T-helper 2 cell treated with Interferon-gamma antibody and Interleukin-4, amounts not matched to agents 5 μg/mL and 100 μg/mL, for 36 hours (primary cell): ENCODE results near the gene TBC1D10B.
"Not testable (repeated sequence)": the region's sequence is repeated elsewhere in the genome, so short reads cannot be mapped to it uniquely, and the experiment has no call there.

Source experiments
- DNase-seq: peaks from one replicate; pipeline ENCODE4 v3.0.0; 2021; ENCODE audit warnings: low spot score
- H3K27ac Mint-ChIP-seq: one replicate; pipeline ENCODE4 v1.8.0; 2021; ENCODE audit warnings: mild to moderate bottlenecking, mixed read lengths
- H3K27me3 Mint-ChIP-seq: one replicate; pipeline ENCODE4 v1.8.0; 2021; ENCODE audit warnings: low read depth, mixed read lengths
- H3K36me3 Mint-ChIP-seq: one replicate; pipeline ENCODE4 v1.8.0; 2021; ENCODE audit warnings: low read depth, mixed read lengths
- H3K4me1 Mint-ChIP-seq: one replicate; pipeline ENCODE4 v1.8.0; 2021; ENCODE audit warnings: low read depth, mixed read lengths
- H3K4me3 Mint-ChIP-seq: one replicate; pipeline ENCODE4 v1.8.0; 2022; ENCODE audit warnings: mild to moderate bottlenecking, moderate library complexity, mixed read lengths
- H3K9me3 Mint-ChIP-seq: one replicate; pipeline ENCODE4 v1.8.0; 2021; ENCODE audit warnings: mixed read lengths

Gene TBC1D10B

GRCh38 chr16:30349675-30350074 is 20.6 kb downstream of the TBC1D10B start:
- H3K9me3 Mint-ChIP-seq, result no peaks in the 10 kb centered on the region
- DNase-seq, result no peak
- H3K4me1 Mint-ChIP-seq, result peaks cover 19% of the 10 kb centered on the region
- peaks cover 43% of the 10 kb centered on the region for H3K36me3 Mint-ChIP-seq
- H3K27ac Mint-ChIP-seq, result peak overlapping the region; percentile 6
- no peak overlapping the region for H3K4me3 Mint-ChIP-seq
- no peaks in the 10 kb centered on the region for H3K27me3 Mint-ChIP-seq

GRCh38 chr16:30348929-30349328 is 21.4 kb downstream of the TBC1D10B start:
- no peak for DNase-seq
- Mint-ChIP-seq H3K4me1 (peaks cover 15% of the 10 kb centered on the region), H3K27ac (no peak overlapping the region)

GRCh38 chr16:30348113-30348512 is 22.2 kb downstream of the TBC1D10B start:
- Mint-ChIP-seq H3K9me3 (no peaks in the 10 kb centered on the region), H3K4me1 (peaks cover 15% of the 10 kb centered on the region), H3K27ac (no peak overlapping the region), H3K36me3 (peaks cover 29% of the 10 kb centered on the region), H3K27me3 (no peaks in the 10 kb centered on the region), H3K4me3 (no peak overlapping the region)
- no peak for DNase-seq

More at GRCh38 chr16:30348929-30349328, 21.4 kb downstream of the TBC1D10B start:
- H3K4me3 Mint-ChIP-seq, result no peak overlapping the region
- H3K27me3 Mint-ChIP-seq, result no peaks in the 10 kb centered on the region
- no peaks in the 10 kb centered on the region for H3K9me3 Mint-ChIP-seq
- H3K36me3 Mint-ChIP-seq, result peaks cover 36% of the 10 kb centered on the region

GRCh38 chr16:30346286-30346685 is 24.0 kb downstream of the TBC1D10B start:
- Mint-ChIP-seq H3K27ac (no peak overlapping the region), H3K4me1 (peaks cover 8% of the 10 kb centered on the region), H3K36me3 (peaks cover 14% of the 10 kb centered on the region), H3K27me3 (no peaks in the 10 kb centered on the region), H3K4me3 (no peak overlapping the region), H3K9me3 (no peaks in the 10 kb centered on the region)
- DNase-seq, result no peak

- H3K4me3 Mint-ChIP-seq, H3K9me3 Mint-ChIP-seq, DNase-seq, H3K36me3 Mint-ChIP-seq, H3K4me1 Mint-ChIP-seq, H3K27me3 Mint-ChIP-seq, H3K27ac Mint-ChIP-seq: not testable (repeated sequence)
Observed at GRCh38 chr16:30343491-30343820, 26.8 kb downstream of the TBC1D10B start.

- Mint-ChIP-seq H3K36me3 (no peaks in the 10 kb centered on the region), H3K9me3 (no peaks in the 10 kb centered on the region), H3K4me1 (peaks cover 5% of the 10 kb centered on the region), H3K27ac (no peak overlapping the region), H3K27me3 (no peaks in the 10 kb centered on the region), H3K4me3 (no peak overlapping the region)
- DNase-seq, result no peak
Observed at GRCh38 chr16:30342751-30343490, 27.4 kb downstream of the TBC1D10B start.

- not testable (repeated sequence) for H3K27me3 Mint-ChIP-seq
Observed at GRCh38 chr16:30341971-30342370, 28.3 kb downstream of the TBC1D10B start.

GRCh38 chr16:30340621-30341020 is 29.7 kb downstream of the TBC1D10B start:
- no peaks in the 10 kb centered on the region for H3K9me3 Mint-ChIP-seq
- peaks cover 14% of the 10 kb centered on the region for H3K4me1 Mint-ChIP-seq
- no peak overlapping the region for H3K27ac Mint-ChIP-seq
- no peaks in the 10 kb centered on the region for H3K27me3 Mint-ChIP-seq
- no peaks in the 10 kb centered on the region for H3K36me3 Mint-ChIP-seq
- no peak for DNase-seq
- no peak overlapping the region for H3K4me3 Mint-ChIP-seq

More at GRCh38 chr16:30341971-30342370, 28.3 kb downstream of the TBC1D10B start:
- H3K9me3 Mint-ChIP-seq, H3K4me3 Mint-ChIP-seq, H3K4me1 Mint-ChIP-seq, H3K27ac Mint-ChIP-seq, DNase-seq, H3K36me3 Mint-ChIP-seq: not testable (repeated sequence)

- H3K4me1 Mint-ChIP-seq, result peaks cover 14% of the 10 kb centered on the region
- not testable (repeated sequence) for H3K27ac Mint-ChIP-seq, H3K36me3 Mint-ChIP-seq, H3K4me3 Mint-ChIP-seq, DNase-seq, H3K27me3 Mint-ChIP-seq, H3K9me3 Mint-ChIP-seq
Observed at GRCh38 chr16:30338715-30339114, 31.6 kb downstream of the TBC1D10B start.

- not testable (repeated sequence) for H3K4me3 Mint-ChIP-seq, H3K27ac Mint-ChIP-seq, DNase-seq, H3K36me3 Mint-ChIP-seq, H3K27me3 Mint-ChIP-seq, H3K9me3 Mint-ChIP-seq
- H3K4me1 Mint-ChIP-seq, result peaks cover 14% of the 10 kb centered on the region
Observed at GRCh38 chr16:30337964-30338357, 32.3 kb downstream of the TBC1D10B start.

- no peaks in the 10 kb centered on the region for H3K9me3 Mint-ChIP-seq
Observed at GRCh38 chr16:30335598-30336474, 34.5 kb downstream of the TBC1D10B start.

GRCh38 chr16:30335028-30335597 is 35.2 kb downstream of the TBC1D10B start:
- Mint-ChIP-seq H3K4me3 (peak overlapping the region; percentile 85), H3K4me1 (peaks cover 14% of the 10 kb centered on the region), H3K27ac (peak overlapping the region; percentile 86)
- DNase-seq, result peak; percentile 83
- H3K36me3 Mint-ChIP-seq, H3K9me3 Mint-ChIP-seq, H3K27me3 Mint-ChIP-seq: not testable (repeated sequence)

More at GRCh38 chr16:30335598-30336474, 34.5 kb downstream of the TBC1D10B start:
- Mint-ChIP-seq H3K27ac (peak overlapping the region; percentile 79), H3K36me3 (no peaks in the 10 kb centered on the region), H3K4me3 (peak overlapping the region; percentile 85), H3K27me3 (no peaks in the 10 kb centered on the region), H3K4me1 (peaks cover 14% of the 10 kb centered on the region)
- peak; percentile 28 for DNase-seq

- not testable (repeated sequence) for H3K27me3 Mint-ChIP-seq, H3K9me3 Mint-ChIP-seq, H3K36me3 Mint-ChIP-seq
- peak; percentile 86 for DNase-seq
- peaks cover 15% of the 10 kb centered on the region for H3K4me1 Mint-ChIP-seq
- H3K27ac Mint-ChIP-seq, result peak overlapping the region; percentile 86
- H3K4me3 Mint-ChIP-seq, result peak overlapping the region; percentile 89
Observed at GRCh38 chr16:30334473-30334989, 35.8 kb downstream of the TBC1D10B start.

GRCh38 chr16:30324220-30324619 is 46.1 kb downstream of the TBC1D10B start:
- H3K27ac Mint-ChIP-seq, H3K4me3 Mint-ChIP-seq, H3K36me3 Mint-ChIP-seq, H3K9me3 Mint-ChIP-seq, DNase-seq, H3K27me3 Mint-ChIP-seq, H3K4me1 Mint-ChIP-seq: not testable (repeated sequence)
